GM12878 (cell line): ENCODE results near the gene PRRC2A.

ENCODE experiments used
- CTCF ChIP-seq, 3 experiments: IDR thresholded peaks in 2 of 3; conservative IDR thresholded peaks in 1 of 3; 2 replicates each; pipeline ENCODE4 v1.5.1; 2011; ENCODE audit warnings: low read depth in 3 of 3, low read length in 3 of 3, mild to moderate bottlenecking in 3 of 3, control low read depth in 2 of 3, moderate library complexity in 2 of 3, inconsistent platforms in 1 of 3, mixed read lengths in 1 of 3; ENCODE audit not compliant: control insufficient read depth in 2 of 3, insufficient read depth in 1 of 3; ENCODE audit errors: extremely low read depth in 1 of 3
- GABPA ChIP-seq: IDR thresholded peaks from 2 replicates; pipeline ENCODE4 v1.6.1; 2014; ENCODE audit warnings: antibody characterized with exemption, low read depth, mild to moderate bottlenecking, inconsistent platforms
- NBN ChIP-seq: fragments of 450-650 bp; IDR thresholded peaks from 2 replicates; pipeline ENCODE4 v1.6.1; 2016
- TF ChIP-seq, protein P1 (sequence below): fragments of 150-350 bp; IDR thresholded peaks from 2 replicates; pipeline ENCODE4 v1.6.1; 2016; ENCODE audit warnings: low read depth, low read length

DNA sequence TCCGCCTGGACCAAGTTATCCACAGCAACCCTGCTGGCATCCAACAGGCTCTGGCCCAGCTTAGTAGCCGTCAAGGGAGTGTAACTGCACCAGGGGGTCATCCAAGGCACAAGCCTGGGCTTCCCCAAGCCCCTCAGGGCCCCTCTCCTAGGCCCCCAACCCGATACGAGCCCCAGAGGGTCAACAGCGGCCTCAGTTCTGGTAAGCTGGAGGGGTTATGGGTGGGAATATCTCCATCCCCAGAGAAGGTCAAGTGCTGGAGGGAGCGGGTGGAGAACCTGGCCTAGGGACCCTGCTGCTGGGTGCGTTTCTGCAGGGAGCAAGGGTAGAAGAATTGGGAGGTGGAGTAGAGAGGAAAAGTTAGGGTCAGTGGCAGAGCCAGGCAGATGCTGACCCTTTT is 12.9 kb downstream of the PRRC2A start:
- TF ChIP-seq CTCF (IDR thresholded peaks at IDR 0.05 in 2 of 3, conservative IDR thresholded peaks at IDR 0.05 in 1 of 3; ENCODE audit: control insufficient read depth in 2 of 3, extremely low read depth in 1 of 3, insufficient read depth in 1 of 3, low read depth in 3 of 3, low read length in 3 of 3) (no peak), NBN (no peak), GABPA (no peak)
- TF ChIP-seq, protein P1, sequence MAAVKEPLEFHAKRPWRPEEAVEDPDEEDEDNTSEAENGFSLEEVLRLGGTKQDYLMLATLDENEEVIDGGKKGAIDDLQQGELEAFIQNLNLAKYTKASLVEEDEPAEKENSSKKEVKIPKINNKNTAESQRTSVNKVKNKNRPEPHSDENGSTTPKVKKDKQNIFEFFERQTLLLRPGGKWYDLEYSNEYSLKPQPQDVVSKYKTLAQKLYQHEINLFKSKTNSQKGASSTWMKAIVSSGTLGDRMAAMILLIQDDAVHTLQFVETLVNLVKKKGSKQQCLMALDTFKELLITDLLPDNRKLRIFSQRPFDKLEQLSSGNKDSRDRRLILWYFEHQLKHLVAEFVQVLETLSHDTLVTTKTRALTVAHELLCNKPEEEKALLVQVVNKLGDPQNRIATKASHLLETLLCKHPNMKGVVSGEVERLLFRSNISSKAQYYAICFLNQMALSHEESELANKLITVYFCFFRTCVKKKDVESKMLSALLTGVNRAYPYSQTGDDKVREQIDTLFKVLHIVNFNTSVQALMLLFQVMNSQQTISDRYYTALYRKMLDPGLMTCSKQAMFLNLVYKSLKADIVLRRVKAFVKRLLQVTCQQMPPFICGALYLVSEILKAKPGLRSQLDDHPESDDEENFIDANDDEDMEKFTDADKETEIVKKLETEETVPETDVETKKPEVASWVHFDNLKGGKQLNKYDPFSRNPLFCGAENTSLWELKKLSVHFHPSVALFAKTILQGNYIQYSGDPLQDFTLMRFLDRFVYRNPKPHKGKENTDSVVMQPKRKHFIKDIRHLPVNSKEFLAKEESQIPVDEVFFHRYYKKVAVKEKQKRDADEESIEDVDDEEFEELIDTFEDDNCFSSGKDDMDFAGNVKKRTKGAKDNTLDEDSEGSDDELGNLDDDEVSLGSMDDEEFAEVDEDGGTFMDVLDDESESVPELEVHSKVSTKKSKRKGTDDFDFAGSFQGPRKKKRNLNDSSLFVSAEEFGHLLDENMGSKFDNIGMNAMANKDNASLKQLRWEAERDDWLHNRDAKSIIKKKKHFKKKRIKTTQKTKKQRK = no peak
